A549 (cell line): Measurements from ENCODE around the gene PITPNC1. TPM values are rescaled to one million over a fixed set of nuclear protein-coding genes. Genes with fewer than 3 reads are reported as not detected.

Experiments
- ATAC-seq, 2 experiments: fragments of 200-7000 bp in 1 of 2; fragments of >200 bp in 1 of 2; cut with Nextera tagmentation in 1 of 2; cut with Tn5 transposase in 1 of 2; 3 replicates each; pipeline versions ENCODE4 v1.8.0 to v1.9.1; 2018 to 2020; ENCODE audit warnings: mild to moderate bottlenecking in 1 of 2, moderate library complexity in 1 of 2
- CTCF ChIA-PET: fragments of 300-600 bp; sonication (Branson Sonifier 250); formaldehyde crosslinking; extraction: SDS; loops from one replicate; lab custom pipeline; 2021; ENCODE audit warnings: antibody characterized with exemption, inconsistent platforms; lab: Yijun Ruan, JAX
- POLR2A ChIA-PET: fragments of 350-600 bp; formaldehyde crosslinking; extraction: SDS; loops from one replicate; lab custom pipeline; 2021; ENCODE audit warnings: antibody characterized with exemption, inconsistent platforms; lab: Yijun Ruan, JAX
- DNase-seq, 2 experiments: peaks; one replicate each; pipeline versions ENCODE4 v3.0.0 to v3.0.0-alpha.2; 2011 to 2016; ENCODE audit warnings: low read depth in 1 of 2, low spot score in 1 of 2
- FAIRE-seq: peaks from 2 replicates; lab custom pipeline; 2011; peaks lifted over from hg19 to GRCh38; lab: Jason Lieb, UNC
- H3K27ac ChIP-seq, 2 experiments: fragments of >200 bp; sonication (Bioruptor Twin); formaldehyde crosslinking; 3 replicates each; pipeline ENCODE4 v1.5.1; 2016 to 2017
- H3K4me1 ChIP-seq: fragments of >200 bp; sonication (Bioruptor Twin); formaldehyde crosslinking; 3 replicates; pipeline ENCODE4 v1.6.1; 2016
- H3K4me2 ChIP-seq: fragments of >200 bp; sonication (Bioruptor Twin); formaldehyde crosslinking; 3 replicates; pipeline ENCODE4 v1.6.1; 2016
- H3K4me3 ChIP-seq: fragments of >200 bp; sonication (Bioruptor Twin); formaldehyde crosslinking; 3 replicates; pipeline ENCODE4 v1.5.1; 2016
- H3K9me3 ChIP-seq: fragments of >200 bp; sonication (Bioruptor Twin); formaldehyde crosslinking; 3 replicates; pipeline ENCODE4 v1.6.1; 2016
- BHLHE40 ChIP-seq: IDR thresholded peaks from 2 replicates; pipeline ENCODE4 v1.6.1; 2012; ENCODE audit warnings: low read depth, low read length, inconsistent platforms
- CBX8 ChIP-seq: fragments of 200-600 bp; sonication (generic); IDR thresholded peaks from 2 replicates; pipeline ENCODE4 v1.6.1; 2016
- CEBPB ChIP-seq, 2 experiments: fragments of >200 bp in 1 of 2; sonication (Bioruptor Twin) in 1 of 2; formaldehyde crosslinking in 1 of 2; IDR thresholded peaks; 2 replicates each; pipeline ENCODE4 v1.6.1; 2012 to 2016
- CHD2 ChIP-seq: fragments of 150-350 bp; IDR thresholded peaks from 2 replicates; pipeline ENCODE4 v1.6.1; 2014; ENCODE audit warnings: low read length; ENCODE audit not compliant: partially characterized antibody
- CHD4 ChIP-seq: fragments of 200-600 bp; sonication (generic); IDR thresholded peaks from 2 replicates; pipeline ENCODE4 v1.6.1; 2016; ENCODE audit warnings: antibody characterized with exemption, mild to moderate bottlenecking, borderline replicate concordance
- E2F6 ChIP-seq: IDR thresholded peaks from 2 replicates; pipeline ENCODE4 v1.6.1; 2012; ENCODE audit warnings: low read depth, borderline replicate concordance
- EHF ChIP-seq: fragments of 250-450 bp; sonication (Bioruptor Pico); IDR thresholded peaks from 2 replicates; pipeline ENCODE4 v1.5.0; 2020; ENCODE audit warnings: mild to moderate bottlenecking
- ESRRA ChIP-seq: fragments of 150-350 bp; IDR thresholded peaks from 2 replicates; pipeline ENCODE4 v1.6.1; 2014; ENCODE audit warnings: mild to moderate bottlenecking, low read length, borderline replicate concordance
- FOSL2 ChIP-seq, 2 experiments: fragments of 450-650 bp in 1 of 2; fragments of >200 bp in 1 of 2; sonication (Bioruptor Twin) in 1 of 2; formaldehyde crosslinking; IDR thresholded peaks; 2 replicates each; pipeline versions ENCODE4 v1.5.0 to v1.6.1; 2016 to 2020; ENCODE audit warnings: mild to moderate bottlenecking in 1 of 2, moderate library complexity in 1 of 2
- GATA3 ChIP-seq: IDR thresholded peaks from 2 replicates; pipeline ENCODE4 v1.6.1; 2012; ENCODE audit warnings: borderline replicate concordance
- HES2 ChIP-seq: fragments of >200 bp; sonication (Bioruptor Twin); formaldehyde crosslinking; IDR thresholded peaks from 2 replicates; pipeline ENCODE4 v1.6.1; 2016
- JUN ChIP-seq, 2 experiments: fragments of >200 bp; sonication (Bioruptor Twin); formaldehyde crosslinking; IDR thresholded peaks; 2 replicates in 1 of 2; 3 replicates in 1 of 2; pipeline ENCODE4 v1.6.1; 2016 to 2017
- JUNB ChIP-seq: fragments of >200 bp; sonication (Bioruptor Twin); formaldehyde crosslinking; IDR thresholded peaks from 2 replicates; pipeline ENCODE4 v1.6.1; 2016
- KDM5A ChIP-seq: fragments of 200-600 bp; sonication (generic); IDR thresholded peaks from 2 replicates; pipeline ENCODE4 v1.6.1; 2016; ENCODE audit warnings: antibody characterized with exemption, mild to moderate bottlenecking
- MAZ ChIP-seq: fragments of 150-350 bp; IDR thresholded peaks from 2 replicates; pipeline ENCODE4 v1.6.1; 2014; ENCODE audit warnings: antibody characterized with exemption, low read depth, low read length, borderline replicate concordance
- MYC ChIP-seq: IDR thresholded peaks from 2 replicates; pipeline ENCODE4 v1.6.1; 2012; ENCODE audit warnings: mild to moderate bottlenecking, inconsistent platforms, low read length, improper control_type of control experiment, borderline replicate concordance
- NFE2L2 ChIP-seq: fragments of 150-350 bp; conservative IDR thresholded peaks from 2 replicates; pipeline ENCODE4 v1.6.1; 2014; ENCODE audit warnings: low read length
- PBX3 ChIP-seq: IDR thresholded peaks from 2 replicates; pipeline ENCODE4 v1.6.1; 2012
- PHF8 ChIP-seq: fragments of 200-600 bp; sonication (generic); IDR thresholded peaks from 2 replicates; pipeline ENCODE4 v1.6.1; 2016; ENCODE audit warnings: low read depth, mild to moderate bottlenecking, antibody characterized with exemption, moderate library complexity, borderline replicate concordance
- POLR2A ChIP-seq: IDR thresholded peaks from 2 replicates; pipeline ENCODE4 v1.6.1; 2012; ENCODE audit warnings: mild to moderate bottlenecking, low read length
- POLR2AphosphoS2 ChIP-seq: conservative IDR thresholded peaks from 2 replicates; pipeline ENCODE4 v1.6.1; 2012; ENCODE audit warnings: low read length, improper control_type of control experiment, inconsistent platforms
- RAD21 ChIP-seq, 2 experiments: fragments of >200 bp in 1 of 2; sonication (Bioruptor Twin) in 1 of 2; formaldehyde crosslinking in 1 of 2; IDR thresholded peaks in 1 of 2; conservative IDR thresholded peaks in 1 of 2; 2 replicates in 1 of 2; 3 replicates in 1 of 2; pipeline ENCODE4 v1.6.1; 2012 to 2018; ENCODE audit warnings: inconsistent platforms in 1 of 2
- RFX5 ChIP-seq: fragments of 450-650 bp; IDR thresholded peaks from 2 replicates; pipeline ENCODE4 v1.7.1; 2014; ENCODE audit warnings: antibody characterized with exemption, mild to moderate bottlenecking, moderate library complexity
- RNF2 ChIP-seq: fragments of 200-600 bp; sonication (generic); IDR thresholded peaks from 2 replicates; pipeline ENCODE4 v1.6.1; 2016; ENCODE audit warnings: low read depth, mild to moderate bottlenecking, antibody characterized with exemption, moderate library complexity, borderline replicate concordance
- SMC3 ChIP-seq: fragments of >200 bp; sonication (Bioruptor Twin); formaldehyde crosslinking; IDR thresholded peaks from 3 replicates; pipeline ENCODE4 v1.6.1; 2018; ENCODE audit warnings: inconsistent platforms
- TFCP2L1 ChIP-seq: fragments of 250-450 bp; sonication (Bioruptor Pico); IDR thresholded peaks from 2 replicates; pipeline ENCODE4 v1.5.0; 2021; ENCODE audit warnings: mild to moderate bottlenecking
- ZFP36 ChIP-seq: fragments of 450-650 bp; IDR thresholded peaks from 2 replicates; pipeline ENCODE4 v1.6.1; 2014; ENCODE audit warnings: borderline replicate concordance; ENCODE audit not compliant: partially characterized antibody
- ZNF302 ChIP-seq: fragments of 250-450 bp; sonication (Bioruptor Pico); IDR thresholded peaks from 2 replicates; pipeline ENCODE4 v1.9.0; 2021; ENCODE audit warnings: inconsistent platforms, mild to moderate bottlenecking, moderate library complexity
- WGBS: methylation state at CpG from one replicate; pipeline ENCODE4 v1.1.6; 2017; ENCODE audit errors: missing lambda C conversion rate; 5-methylcytosine and 5-hydroxymethylcytosine counted together
- polyA plus RNA-seq, 4 experiments: library from polyadenylated mRNA; depleted of rRNA in 3 of 4; stranded (reverse); fragments of >200 nt; fragmentation: RNase III in 1 of 4; extraction: RNeasy Plus Mini Kit Qiagen cat#74134 plus additional on column Dnase treatment in 1 of 4; gene quantifications; 2 replicates in 3 of 4; 3 replicates in 1 of 4; pipeline ENCODE4 v1.2.3, GENCODE V29; 2011 to 2017
- TF ChIP-seq, protein P1 (sequence below): fragments of 250-450 bp; sonication (Bioruptor Pico); IDR thresholded peaks from 2 replicates; pipeline ENCODE4 v1.5.0; 2020; ENCODE audit warnings: low read depth, mild to moderate bottlenecking, moderate library complexity

Gene PITPNC1
- polyA plus RNA-seq, 2 of the 4 experiments (the other 2 are of a cell fraction), result 3.7 to 11.2 TPM

- FAIRE-seq (no peak), ATAC-seq (no peak), DNase-seq (no peak)
- CTCF ChIA-PET, result interaction anchor here (1.2 to 6.4 kb wide), 4 partner anchors 12 to 78 kb away, joined by 3 to 30 read pairs (median 7); no protein-coding TSS in a partner anchor
- Histone ChIP-seq H3K27ac (no peak overlapping the region), H3K9me3 (peaks cover 3% of the 10 kb centered on the region; the same call in 2 of the 3 replicates), H3K4me1 (no peaks in the 10 kb centered on the region), H3K4me2 (no peak overlapping the region), H3K4me3 (no peak overlapping the region)
- 71% methylated on average over 10 of the region's 10 CpGs for WGBS
- TF ChIP-seq RNF2 (no peak), KDM5A (no peak), JUN (IDR thresholded peaks at IDR 0.05) (no peak), POLR2A (no peak), TFCP2L1 (no peak), GATA3 (no peak), POLR2AphosphoS2 (no peak), ZNF302 (CRISPR knock-in tag) (no peak), CBX8 (no peak), BHLHE40 (no peak), E2F6 (no peak), EHF (CRISPR knock-in tag) (no peak), MYC (no peak), PHF8 (no peak), CEBPB (IDR thresholded peaks at IDR 0.05) (no peak), HES2 (no peak)
- POLR2A ChIA-PET, result no interaction called here
Measured at GRCh38 chr17:67452681-67453554, 75.8 kb downstream of the PITPNC1 start.

GRCh38 chr17:67456103-67456502, 79.0 kb downstream of the PITPNC1 start:
- CTCF ChIA-PET, result interaction anchor here (0.9 to 6.4 kb wide), 6 partner anchors 16 to 89 kb away, joined by 3 to 30 read pairs (median 4); no protein-coding TSS in a partner anchor
- FAIRE-seq (no peak), DNase-seq (no peak), ATAC-seq (no peak)
- POLR2A ChIA-PET, result no interaction called here
- H3K9me3 ChIP-seq, result peaks cover 14% of the 10 kb centered on the region
- no peak overlapping the region for H3K27ac ChIP-seq
- no peak overlapping the region for H3K4me3 ChIP-seq
- H3K4me1 ChIP-seq, result no peaks in the 10 kb centered on the region
- no peak overlapping the region for H3K4me2 ChIP-seq
- no peak for TF ChIP-seq JUNB
- no peak for TF ChIP-seq SMC3
- no peak for TF ChIP-seq PBX3
- TF ChIP-seq CBX8, result no peak
- TF ChIP-seq CHD4, result no peak
- TF ChIP-seq, protein P1, sequence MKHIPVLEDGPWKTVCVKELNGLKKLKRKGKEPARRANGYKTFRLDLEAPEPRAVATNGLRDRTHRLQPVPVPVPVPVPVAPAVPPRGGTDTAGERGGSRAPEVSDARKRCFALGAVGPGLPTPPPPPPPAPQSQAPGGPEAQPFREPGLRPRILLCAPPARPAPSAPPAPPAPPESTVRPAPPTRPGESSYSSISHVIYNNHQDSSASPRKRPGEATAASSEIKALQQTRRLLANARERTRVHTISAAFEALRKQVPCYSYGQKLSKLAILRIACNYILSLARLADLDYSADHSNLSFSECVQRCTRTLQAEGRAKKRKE (CRISPR knock-in tag), result no peak
- no peak for TF ChIP-seq FOSL2 (IDR thresholded peaks at IDR 0.05)
- TF ChIP-seq FOSL2 (CRISPR knock-in tag; IDR thresholded peaks at IDR 0.05), result no peak
- TF ChIP-seq POLR2A, result no peak
- no peak for TF ChIP-seq RFX5
- TF ChIP-seq NFE2L2, result no peak
- no peak for TF ChIP-seq RAD21 (conservative IDR thresholded peaks at IDR 0.05 in 1 of 2, IDR thresholded peaks at IDR 0.05 in 1 of 2)
- no peak for TF ChIP-seq ZFP36
- TF ChIP-seq BHLHE40, result no peak
- no peak for TF ChIP-seq MAZ
- no peak for TF ChIP-seq ESRRA
- no peak for TF ChIP-seq CHD2
- WGBS, result 14% methylated on average over 1 of the region's 1 CpG
